Bronchial epithelial cell (primary cell): Measurements from ENCODE around the gene TFDP3. TPM values are rescaled to one million over a fixed set of nuclear protein-coding genes. Genes with fewer than 3 reads are reported as not detected.

ENCODE experiments used
- DNase-seq: peaks from one replicate; pipeline ENCODE4 v3.0.0-alpha.2; 2010; ENCODE audit warnings: low read depth
- FAIRE-seq: peaks from 2 replicates; lab custom pipeline; 2011; peaks lifted over from hg19 to GRCh38; lab: Jason Lieb, UNC
- H3K27me3 ChIP-seq: 2 replicates; pipeline ENCODE4 v1.5.1; 2011; ENCODE audit warnings: low read length; ENCODE audit not compliant: control insufficient read depth, insufficient read depth
- H3K36me3 ChIP-seq: 2 replicates; pipeline ENCODE4 v1.5.1; 2011; ENCODE audit warnings: low read length; ENCODE audit not compliant: control insufficient read depth, insufficient read depth
- H3K4me3 ChIP-seq: 2 replicates; pipeline ENCODE4 v1.5.1; 2011; ENCODE audit warnings: mild to moderate bottlenecking, low read depth, low read length, control low read depth
- CTCF ChIP-seq: IDR thresholded peaks from 2 replicates; pipeline ENCODE4 v1.5.1; 2011; ENCODE audit warnings: mild to moderate bottlenecking, moderate library complexity, low read length, control low read depth, inconsistent platforms; ENCODE audit not compliant: insufficient read depth, severe bottlenecking
- total RNA-seq: library from RNA; depleted of rRNA; stranded (reverse); fragments of >200 nt; gene quantifications from 2 replicates; pipeline ENCODE4 v1.2.1, GENCODE V29; 2014

TFDP3 gene
- total RNA-seq, 1 donor from 2014 or later: not detected

GRCh38 chrX:133175162-133175561 lies 43.0 kb downstream of the TFDP3 start:
- TF ChIP-seq CTCF: no peak
- H3K4me3 ChIP-seq: no peak overlapping the region
- no peaks in the 10 kb centered on the region for H3K36me3 ChIP-seq
- no peak for DNase-seq
- FAIRE-seq: no peak
- H3K27me3 ChIP-seq: no peaks in the 10 kb centered on the region

GRCh38 chrX:133171962-133172708 lies 46.0 kb downstream of the TFDP3 start:
- Histone ChIP-seq H3K4me3 (no peak overlapping the region), H3K27me3 (no peaks in the 10 kb centered on the region), H3K36me3 (no peaks in the 10 kb centered on the region)
- TF ChIP-seq CTCF: peak; percentile 40
- FAIRE-seq (no peak), DNase-seq (peak; percentile 43)

Other genes starting within 250 kb of the TFDP3 start
- gene USP26, start 121.2 kb downstream of the TFDP3 start, total RNA-seq: not detected in 2 replicates
- gene GPC4, start 197.1 kb upstream of the TFDP3 start, total RNA-seq: 0.26 and 0.64 TPM in 2 replicates